ACC112 (cell line): ENCODE data around the gene MACROD2.

ENCODE experiments used
- H2AFZ ChIP-seq: fragments of 200-600 bp; sonication (generic); one replicate; pipeline ENCODE4 v1.6.0; 2017; ENCODE audit warnings: antibody characterized with exemption, low read length; ENCODE audit not compliant: unreplicated experiment
- H3K27ac ChIP-seq: fragments of 200-600 bp; sonication (generic); 2 replicates; pipeline ENCODE4 v1.5.1; 2014; ENCODE audit warnings: low read depth, mild to moderate bottlenecking, antibody characterized with exemption, low read length, moderate library complexity
- H3K27me3 ChIP-seq: fragments of 200-600 bp; sonication (generic); 2 replicates; pipeline ENCODE4 v1.6.1; 2014; ENCODE audit warnings: mild to moderate bottlenecking, antibody characterized with exemption, low read length, moderate library complexity, mixed read lengths; ENCODE audit not compliant: insufficient read depth
- H3K36me3 ChIP-seq: fragments of 200-600 bp; sonication (generic); 2 replicates; pipeline ENCODE4 v1.6.1; 2016; ENCODE audit warnings: mild to moderate bottlenecking, antibody characterized with exemption, low read length, moderate library complexity, mixed read lengths; ENCODE audit not compliant: insufficient read depth
- H3K4me1 ChIP-seq: fragments of 200-600 bp; sonication (generic); one replicate; pipeline ENCODE4 v1.6.1; 2016; ENCODE audit warnings: low read length, mixed read lengths; ENCODE audit not compliant: insufficient read depth, unreplicated experiment, control insufficient read depth
- H3K4me3 ChIP-seq: fragments of 200-600 bp; sonication (generic); 2 replicates; pipeline ENCODE4 v1.5.1; 2014; ENCODE audit warnings: mild to moderate bottlenecking, low read depth, low read length
- H3K79me2 ChIP-seq: fragments of 200-600 bp; sonication (generic); one replicate; pipeline ENCODE4 v1.6.0; 2016; ENCODE audit warnings: low read length; ENCODE audit not compliant: control insufficient read depth, unreplicated experiment, insufficient read depth

MACROD2 gene

GRCh38 chr20:15042723-15043122 lies 1047.4 kb downstream of the MACROD2 start:
- no peaks in the 10 kb centered on the region for H3K79me2 ChIP-seq
- H2AFZ ChIP-seq: no peak overlapping the region

GRCh38 chr20:15045246-15045645 lies 1049.9 kb downstream of the MACROD2 start:
- no peak overlapping the region for H3K27ac ChIP-seq
- no peaks in the 10 kb centered on the region for H3K79me2 ChIP-seq
- H3K4me1 ChIP-seq: no peaks in the 10 kb centered on the region
- no peak overlapping the region for H2AFZ ChIP-seq
- no peak overlapping the region for H3K4me3 ChIP-seq
- H3K36me3 ChIP-seq: no peaks in the 10 kb centered on the region
- H3K27me3 ChIP-seq: no peaks in the 10 kb centered on the region

More at GRCh38 chr20:15042723-15043122, 1047.4 kb downstream of the MACROD2 start:
- no peaks in the 10 kb centered on the region for H3K36me3 ChIP-seq
- H3K4me1 ChIP-seq: no peaks in the 10 kb centered on the region
- H3K27ac ChIP-seq: no peak overlapping the region
- no peak overlapping the region for H3K4me3 ChIP-seq
- H3K27me3 ChIP-seq: no peaks in the 10 kb centered on the region

GRCh38 chr20:15047042-15047441 lies 1051.7 kb downstream of the MACROD2 start:
- no peaks in the 10 kb centered on the region for H3K36me3 ChIP-seq
- no peak overlapping the region for H2AFZ ChIP-seq
- H3K27me3 ChIP-seq: no peaks in the 10 kb centered on the region
- H3K4me3 ChIP-seq: no peak overlapping the region
- H3K79me2 ChIP-seq: no peaks in the 10 kb centered on the region
- no peak overlapping the region for H3K27ac ChIP-seq
- H3K4me1 ChIP-seq: no peaks in the 10 kb centered on the region

GRCh38 chr20:15047601-15048000 lies 1052.3 kb downstream of the MACROD2 start:
- H3K27ac ChIP-seq: no peak overlapping the region
- H3K4me1 ChIP-seq: no peaks in the 10 kb centered on the region

GRCh38 chr20:15056246-15056645 lies 1060.9 kb downstream of the MACROD2 start:
- no peaks in the 10 kb centered on the region for H3K27me3 ChIP-seq
- no peaks in the 10 kb centered on the region for H3K36me3 ChIP-seq
- H3K4me1 ChIP-seq: no peaks in the 10 kb centered on the region
- no peak overlapping the region for H3K4me3 ChIP-seq
- no peak overlapping the region for H3K27ac ChIP-seq
- H2AFZ ChIP-seq: no peak overlapping the region
- no peaks in the 10 kb centered on the region for H3K79me2 ChIP-seq

More at GRCh38 chr20:15047601-15048000, 1052.3 kb downstream of the MACROD2 start:
- H3K27me3 ChIP-seq: no peaks in the 10 kb centered on the region
- H3K36me3 ChIP-seq: no peaks in the 10 kb centered on the region
- H2AFZ ChIP-seq: no peak overlapping the region
- no peak overlapping the region for H3K4me3 ChIP-seq
- no peaks in the 10 kb centered on the region for H3K79me2 ChIP-seq

- H3K4me1 ChIP-seq: no peaks in the 10 kb centered on the region
- no peak overlapping the region for H2AFZ ChIP-seq
- no peak overlapping the region for H3K4me3 ChIP-seq
- no peaks in the 10 kb centered on the region for H3K27me3 ChIP-seq
- H3K27ac ChIP-seq: no peak overlapping the region
- no peaks in the 10 kb centered on the region for H3K79me2 ChIP-seq
- no peaks in the 10 kb centered on the region for H3K36me3 ChIP-seq
These were observed 1063.5 kb downstream of the MACROD2 start for GRCh38 chr20:15058841-15059240.

GRCh38 chr20:15059438-15059837 lies 1064.1 kb downstream of the MACROD2 start:
- Histone ChIP-seq H3K27me3 (no peaks in the 10 kb centered on the region), H3K79me2 (no peaks in the 10 kb centered on the region), H2AFZ (no peak overlapping the region), H3K27ac (no peak overlapping the region), H3K4me1 (no peaks in the 10 kb centered on the region), H3K36me3 (no peaks in the 10 kb centered on the region), H3K4me3 (no peak overlapping the region)

GRCh38 chr20:15060265-15061060 lies 1065.1 kb downstream of the MACROD2 start:
- H3K79me2 ChIP-seq: no peaks in the 10 kb centered on the region
- no peak overlapping the region for H3K27ac ChIP-seq
- H3K4me3 ChIP-seq: no peak overlapping the region
- H2AFZ ChIP-seq: no peak overlapping the region
- H3K4me1 ChIP-seq: no peaks in the 10 kb centered on the region
- no peaks in the 10 kb centered on the region for H3K27me3 ChIP-seq
- H3K36me3 ChIP-seq: no peaks in the 10 kb centered on the region

GRCh38 chr20:15061061-15061430 lies 1065.7 kb downstream of the MACROD2 start:
- Histone ChIP-seq H3K36me3 (no peaks in the 10 kb centered on the region), H3K27me3 (no peaks in the 10 kb centered on the region), H3K4me1 (no peaks in the 10 kb centered on the region), H2AFZ (no peak overlapping the region), H3K4me3 (no peak overlapping the region), H3K79me2 (no peaks in the 10 kb centered on the region), H3K27ac (no peak overlapping the region)

GRCh38 chr20:15061955-15062354 lies 1066.6 kb downstream of the MACROD2 start:
- H2AFZ ChIP-seq: no peak overlapping the region
- no peak overlapping the region for H3K27ac ChIP-seq
- H3K4me1 ChIP-seq: no peaks in the 10 kb centered on the region
- H3K79me2 ChIP-seq: no peaks in the 10 kb centered on the region
- H3K36me3 ChIP-seq: no peaks in the 10 kb centered on the region
- H3K27me3 ChIP-seq: no peaks in the 10 kb centered on the region
- H3K4me3 ChIP-seq: no peak overlapping the region

- H3K27me3 ChIP-seq: no peaks in the 10 kb centered on the region
- no peaks in the 10 kb centered on the region for H3K79me2 ChIP-seq
- no peaks in the 10 kb centered on the region for H3K36me3 ChIP-seq
- H3K4me3 ChIP-seq: no peak overlapping the region
- H2AFZ ChIP-seq: no peak overlapping the region
- no peaks in the 10 kb centered on the region for H3K4me1 ChIP-seq
- H3K27ac ChIP-seq: no peak overlapping the region
These were observed 1067.8 kb downstream of the MACROD2 start for GRCh38 chr20:15063081-15063480.
